ENCODE data around the gene TMEM204. TPM values are rescaled to one million over a fixed set of nuclear protein-coding genes. Genes with fewer than 3 reads are reported as not detected.

The TMEM204 gene
- total and polyA plus RNA-seq, 8 donors, result 2.7 to 45.8 (median 17.5) TPM

DNA sequence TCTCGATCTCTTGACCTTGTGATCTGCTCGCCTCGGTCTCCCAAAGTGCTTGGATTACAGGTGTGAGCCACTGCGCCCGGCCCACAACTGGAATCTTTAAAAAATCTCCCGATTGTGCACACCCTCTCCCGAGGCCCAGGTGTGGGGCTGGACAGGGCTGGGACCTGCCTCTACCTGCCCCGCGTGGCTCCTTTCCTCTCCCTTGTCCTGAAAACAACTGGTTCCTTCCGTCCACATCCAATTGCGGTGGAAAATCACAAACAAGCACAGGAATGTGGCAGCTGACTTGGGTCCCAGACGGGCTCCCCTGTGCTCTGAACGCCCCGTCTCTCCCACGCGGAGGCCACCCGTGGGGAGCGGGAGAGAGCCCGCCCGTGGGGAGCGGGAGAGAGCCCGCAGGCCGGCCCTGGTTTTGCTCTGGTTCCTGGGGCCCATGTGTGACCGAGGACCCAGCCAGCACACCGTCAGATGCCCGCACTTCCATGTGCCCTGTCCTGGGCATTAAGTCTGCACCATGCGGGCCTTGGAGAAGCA lies 3.0 kb upstream of the TMEM204 start:
- H3K36me3 ChIP-seq, result peaks cover 0 to 13% (median under 1%) of the 10 kb centered on the region in 4 donors
- intact Hi-C loops (cut with DNase I; ENCODE audit: low total_unique reads), result no loop called here
- no peaks in the 10 kb centered on the region for H3K9me3 ChIP-seq
- H3K4me1 ChIP-seq, result peaks cover 17 to 58% (median 40%) of the 10 kb centered on the region in 4 donors
- TF ChIP-seq EP300 (IDR thresholded peaks at IDR 0.05) (no peak), POLR2A (IDR thresholded peaks at IDR 0.05) (no peak), POLR2AphosphoS5 (IDR thresholded peaks at IDR 0.05) (no peak)
- TF ChIP-seq, protein P1, sequence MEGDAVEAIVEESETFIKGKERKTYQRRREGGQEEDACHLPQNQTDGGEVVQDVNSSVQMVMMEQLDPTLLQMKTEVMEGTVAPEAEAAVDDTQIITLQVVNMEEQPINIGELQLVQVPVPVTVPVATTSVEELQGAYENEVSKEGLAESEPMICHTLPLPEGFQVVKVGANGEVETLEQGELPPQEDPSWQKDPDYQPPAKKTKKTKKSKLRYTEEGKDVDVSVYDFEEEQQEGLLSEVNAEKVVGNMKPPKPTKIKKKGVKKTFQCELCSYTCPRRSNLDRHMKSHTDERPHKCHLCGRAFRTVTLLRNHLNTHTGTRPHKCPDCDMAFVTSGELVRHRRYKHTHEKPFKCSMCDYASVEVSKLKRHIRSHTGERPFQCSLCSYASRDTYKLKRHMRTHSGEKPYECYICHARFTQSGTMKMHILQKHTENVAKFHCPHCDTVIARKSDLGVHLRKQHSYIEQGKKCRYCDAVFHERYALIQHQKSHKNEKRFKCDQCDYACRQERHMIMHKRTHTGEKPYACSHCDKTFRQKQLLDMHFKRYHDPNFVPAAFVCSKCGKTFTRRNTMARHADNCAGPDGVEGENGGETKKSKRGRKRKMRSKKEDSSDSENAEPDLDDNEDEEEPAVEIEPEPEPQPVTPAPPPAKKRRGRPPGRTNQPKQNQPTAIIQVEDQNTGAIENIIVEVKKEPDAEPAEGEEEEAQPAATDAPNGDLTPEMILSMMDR (IDR thresholded peaks at IDR 0.05), result no peak
- no peak overlapping the region for H3K4me3 ChIP-seq
- 85 to 92% (median 86%) methylated on average over 27 of the region's 27 CpGs for WGBS, 5 donors
- H3K27ac ChIP-seq, result peak overlapping the region; percentile 58 to 91 (median 89)
- H3K27me3 ChIP-seq, result no peaks in the 10 kb centered on the region
- no peak for DNase-seq

DNA sequence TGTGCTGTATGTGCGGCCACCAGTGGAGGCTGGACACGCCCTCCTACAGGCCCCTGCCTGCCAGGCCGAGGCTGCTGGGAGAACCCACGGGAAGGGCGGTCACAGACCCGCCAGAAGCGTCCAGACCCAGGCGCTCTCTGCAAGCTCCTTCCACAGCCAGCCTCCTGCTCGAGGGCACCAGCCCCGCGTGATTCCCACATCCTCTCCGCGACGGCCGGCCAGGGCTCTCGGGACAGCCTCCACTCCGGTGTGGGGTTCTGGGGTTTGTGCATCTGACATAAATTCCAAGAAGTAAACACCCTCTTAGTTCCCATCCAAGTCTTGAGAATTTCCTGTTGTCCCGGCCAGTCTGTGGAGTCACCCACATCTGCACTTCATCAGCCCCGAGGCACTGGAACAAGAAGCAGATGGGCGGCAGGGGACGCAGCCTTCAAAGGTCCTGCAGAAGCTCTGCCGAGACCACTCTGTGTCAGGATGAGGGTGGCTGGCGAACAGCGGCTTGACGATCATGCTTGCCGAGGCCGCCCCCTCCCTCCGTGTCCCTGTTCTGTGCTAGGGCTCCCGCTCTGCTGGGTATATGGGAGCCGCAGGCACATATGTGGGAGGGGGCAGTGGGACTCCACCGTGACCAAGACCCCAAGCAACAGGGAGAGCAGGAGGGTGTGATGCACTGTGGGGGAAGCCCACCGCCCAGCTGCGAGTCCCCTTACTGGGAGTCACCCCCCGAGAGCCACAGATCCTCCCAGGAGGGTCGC lies 2.4 kb upstream of the TMEM204 start:
- Histone ChIP-seq H3K9me3 (no peaks in the 10 kb centered on the region), H3K36me3 (peaks cover 0 to 15% (median 5%) of the 10 kb centered on the region in 4 donors), H3K27me3 (no peaks in the 10 kb centered on the region), H3K4me3 (peak overlapping the region in 2 of 4 donors; percentile 23 to 55), H3K4me1 (peaks cover 17 to 64% (median 45%) of the 10 kb centered on the region in 4 donors), H3K27ac (peak overlapping the region; percentile 58 to 91 (median 89))
- TF ChIP-seq POLR2A (IDR thresholded peaks at IDR 0.05) (no peak), POLR2AphosphoS5 (IDR thresholded peaks at IDR 0.05) (peak; percentile 69 to 94 (median 82)), EP300 (IDR thresholded peaks at IDR 0.05) (peak; percentile 73)
- TF ChIP-seq, protein P1 (IDR thresholded peaks at IDR 0.05), result no peak
- intact Hi-C loops (cut with DNase I; ENCODE audit: low total_unique reads), result no loop called here
- DNase-seq, result peak in 1 of 2 donors; percentile 88
- 64 to 84% (median 68%) methylated on average over 29 to 35 of the region's 35 CpGs for WGBS, 5 donors

DNA sequence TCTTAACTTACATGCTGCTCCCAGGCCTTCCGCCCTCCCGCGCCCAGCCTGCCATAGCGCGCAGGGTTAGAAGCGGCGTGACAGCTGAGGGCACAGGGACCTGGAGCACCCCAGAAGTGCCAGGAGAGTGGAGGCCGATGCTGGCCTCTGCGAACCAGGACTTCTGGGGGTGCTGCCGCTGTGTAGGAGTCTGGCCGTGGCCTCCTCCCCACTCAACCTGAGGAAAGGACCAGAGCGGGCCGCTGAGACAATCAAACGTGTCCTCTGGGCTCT lies 1.9 kb upstream of the TMEM204 start:
- 82 to 93% (median 88%) methylated on average over 12 to 14 of the region's 14 CpGs for WGBS, 5 donors
- Histone ChIP-seq H3K4me3 (peak overlapping the region in 2 of 4 donors; percentile 23 to 55), H3K4me1 (peaks cover 17 to 69% (median 50%) of the 10 kb centered on the region in 4 donors), H3K9me3 (no peaks in the 10 kb centered on the region), H3K36me3 (peaks cover 0 to 20% (median 8%) of the 10 kb centered on the region in 4 donors), H3K27ac (peak overlapping the region; percentile 58 to 91 (median 89)), H3K27me3 (no peaks in the 10 kb centered on the region)
- intact Hi-C loops (cut with DNase I; ENCODE audit: low total_unique reads), result no loop called here
- TF ChIP-seq EP300 (IDR thresholded peaks at IDR 0.05) (no peak), POLR2A (IDR thresholded peaks at IDR 0.05) (no peak), POLR2AphosphoS5 (IDR thresholded peaks at IDR 0.05) (no peak)
- TF ChIP-seq, protein P1 (IDR thresholded peaks at IDR 0.05), result no peak
- no peak for DNase-seq

DNA sequence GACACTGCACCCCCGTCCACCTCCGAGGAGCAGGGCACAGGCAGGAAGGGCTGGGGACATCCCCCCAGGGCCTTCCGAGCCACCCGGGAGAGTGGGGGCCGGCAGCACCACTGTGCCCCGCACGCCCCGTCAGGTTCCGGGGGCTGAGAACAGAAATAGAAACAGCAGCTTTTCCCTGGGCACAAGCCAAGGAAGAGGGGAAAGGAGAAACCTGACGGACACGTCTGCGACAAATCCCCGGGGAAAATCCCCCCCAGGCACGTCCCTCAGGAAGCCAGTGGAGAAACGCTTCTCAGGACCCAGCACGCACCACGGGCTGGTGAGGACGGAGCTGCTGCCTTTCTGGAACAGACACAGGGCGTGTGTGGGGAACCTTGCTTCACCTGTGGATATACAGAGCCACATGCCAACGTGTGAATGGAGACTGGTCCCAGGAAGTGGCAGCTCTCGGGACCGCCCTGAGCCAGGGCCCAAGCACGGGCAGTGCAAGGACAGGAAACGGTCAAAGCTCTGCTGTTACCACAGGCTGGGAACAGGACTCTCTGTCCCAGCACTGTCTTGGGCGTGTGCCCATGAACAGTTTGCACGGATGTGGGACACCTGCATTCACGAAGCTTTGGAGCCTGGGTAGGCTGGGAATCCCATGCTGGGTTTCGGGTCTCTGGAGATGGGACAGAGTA lies 1.2 kb upstream of the TMEM204 start:
- peak; percentile 86 to 90 (median 89) for TF ChIP-seq POLR2AphosphoS5 (IDR thresholded peaks at IDR 0.05)
- TF ChIP-seq, protein P1 (IDR thresholded peaks at IDR 0.05), result no peak
- TF ChIP-seq EP300 (IDR thresholded peaks at IDR 0.05), result peak; percentile 96
- no peak for TF ChIP-seq POLR2A (IDR thresholded peaks at IDR 0.05)
- no peaks in the 10 kb centered on the region for H3K27me3 ChIP-seq
- peak; percentile 44 to 51 for DNase-seq
- intact Hi-C loops (cut with DNase I; ENCODE audit: low total_unique reads), result no loop called here
- 68 to 74% (median 72%) methylated on average over 17 to 28 of the region's 28 CpGs for WGBS, 5 donors
- H3K27ac ChIP-seq, result peak overlapping the region; percentile 80 to 91 (median 89)
- H3K9me3 ChIP-seq, result no peaks in the 10 kb centered on the region
- peak overlapping the region in 2 of 4 donors; percentile 11 to 55 for H3K4me3 ChIP-seq
- peaks cover 17 to 69% (median 55%) of the 10 kb centered on the region in 4 donors for H3K4me1 ChIP-seq
- peaks cover 5 to 27% (median 15%) of the 10 kb centered on the region in 4 donors for H3K36me3 ChIP-seq
